ENCODE data around the gene UBE2L5.
"Not testable (repeated sequence)": the region's sequence is repeated elsewhere in the genome, so short reads cannot be mapped to it uniquely, and the experiment has no call there.

Gene UBE2L5

DNA sequence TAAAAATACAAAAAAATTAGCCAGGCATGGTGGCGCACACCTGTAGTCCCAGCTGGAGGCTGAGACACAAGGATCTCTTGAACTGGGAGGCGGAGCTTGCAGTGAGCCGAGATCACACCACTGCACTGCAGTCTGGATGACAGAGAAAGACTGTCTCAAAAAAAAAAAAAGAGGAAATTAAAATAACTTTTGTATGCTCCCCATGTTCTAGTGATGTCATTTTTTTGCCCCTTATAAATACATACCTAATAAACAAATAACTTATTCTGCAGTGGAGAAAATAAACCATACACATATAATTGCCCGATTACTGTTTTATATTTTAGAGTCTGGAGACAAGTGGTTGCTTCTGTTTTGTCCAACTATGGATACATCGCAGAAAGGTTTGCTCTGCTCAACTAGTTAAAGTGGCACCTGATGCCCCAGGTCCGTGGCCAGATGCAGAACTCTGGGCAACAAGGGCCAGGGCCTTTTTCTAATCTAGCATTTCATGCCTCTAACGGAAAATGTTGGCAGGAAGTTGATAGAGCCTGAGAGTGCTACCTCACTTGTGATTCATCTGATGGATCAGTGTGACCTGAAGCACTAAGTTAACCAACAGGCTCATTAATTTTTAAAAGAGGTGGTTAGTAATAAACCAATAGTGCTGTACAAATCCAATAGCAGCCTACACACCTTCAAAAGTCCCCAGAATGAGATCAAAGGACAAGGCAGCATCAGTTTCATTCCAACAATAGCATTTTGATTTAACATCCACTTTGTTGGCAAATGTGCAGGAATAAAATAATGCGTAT is 18.8 kb downstream of the UBE2L5 start:
- no peak for DNase-seq

DNA sequence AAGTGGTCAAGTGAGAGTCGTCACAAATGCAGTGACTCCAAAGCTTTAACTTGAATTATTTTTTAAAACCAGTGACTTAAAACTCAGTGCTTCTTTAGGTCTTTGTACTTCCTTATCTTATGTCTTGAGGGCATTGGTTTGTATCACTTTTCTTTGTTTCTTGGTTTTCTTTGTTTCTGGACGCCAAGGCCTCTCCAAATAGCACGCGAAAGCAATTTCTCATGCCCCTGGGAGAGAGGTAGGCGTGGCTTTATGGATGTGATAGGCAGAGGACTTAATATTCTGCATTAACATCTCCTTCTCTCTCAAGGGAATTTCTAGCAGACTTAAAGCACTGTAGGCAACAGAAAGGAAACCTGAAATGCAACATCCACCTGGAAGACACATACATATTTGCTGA is 20.6 kb downstream of the UBE2L5 start:
- no peak for DNase-seq

DNA sequence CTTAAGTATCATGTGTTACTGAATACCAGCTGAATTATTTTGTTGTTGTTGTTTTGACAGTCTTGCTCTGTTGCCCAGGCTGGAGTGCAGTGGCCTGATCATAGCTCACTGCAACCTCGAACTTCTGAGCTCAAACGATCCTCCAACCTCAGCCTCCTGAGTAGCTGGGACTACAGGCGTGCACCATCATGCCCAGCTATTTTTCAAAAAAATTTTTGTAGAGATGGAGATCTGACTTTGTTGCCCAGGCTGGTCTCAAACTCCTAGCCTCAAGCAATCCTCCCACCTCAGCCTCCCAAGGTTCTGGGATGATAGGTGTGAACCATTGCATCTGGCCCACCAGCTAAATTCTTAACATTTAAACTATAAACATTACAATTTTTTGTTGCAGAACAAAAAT is 21.2 kb downstream of the UBE2L5 start:
- DNase-seq = not testable (repeated sequence)

DNA sequence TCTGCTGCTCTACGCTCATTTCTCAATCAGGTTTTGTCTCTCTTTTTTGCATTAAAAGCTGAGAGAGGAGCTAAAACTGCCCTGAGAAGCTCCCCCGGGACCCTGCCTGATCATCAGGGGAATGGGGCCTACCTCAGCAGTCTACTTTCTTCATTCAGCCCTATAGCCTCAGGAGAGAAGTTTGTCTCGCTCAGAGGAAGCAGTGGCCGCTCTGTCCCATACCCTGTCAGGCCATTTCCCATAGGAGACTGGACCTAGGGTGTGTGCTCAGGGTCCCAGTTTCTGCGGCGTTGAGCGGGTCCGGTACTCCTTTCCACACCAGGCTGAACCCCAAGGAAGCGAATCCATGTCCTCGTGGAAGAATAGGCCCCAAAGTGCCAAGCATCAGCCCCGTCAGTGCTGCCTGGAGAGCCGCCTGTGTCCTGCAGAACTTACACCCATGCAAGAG is 21.7 kb downstream of the UBE2L5 start:
- no peak for DNase-seq

DNA sequence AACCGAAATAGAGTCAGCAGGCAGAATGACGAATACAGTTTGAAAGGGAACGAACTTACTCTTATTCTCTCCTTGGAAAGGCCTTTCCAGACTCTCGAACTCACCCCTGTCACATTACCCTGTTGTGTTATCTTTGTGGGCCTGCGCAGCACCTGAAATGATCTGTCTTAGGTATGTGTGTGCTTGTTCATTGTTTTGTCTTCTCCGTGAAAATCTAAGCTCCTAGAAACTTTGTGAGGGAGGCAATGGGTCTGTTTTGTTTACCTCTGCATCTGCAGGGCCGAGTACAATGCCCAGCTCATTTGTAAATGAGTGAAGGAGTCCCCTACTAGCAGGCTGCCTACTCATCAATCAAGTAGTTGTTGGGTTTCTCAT is 23.8 kb downstream of the UBE2L5 start:
- DNase-seq = no peak

DNA sequence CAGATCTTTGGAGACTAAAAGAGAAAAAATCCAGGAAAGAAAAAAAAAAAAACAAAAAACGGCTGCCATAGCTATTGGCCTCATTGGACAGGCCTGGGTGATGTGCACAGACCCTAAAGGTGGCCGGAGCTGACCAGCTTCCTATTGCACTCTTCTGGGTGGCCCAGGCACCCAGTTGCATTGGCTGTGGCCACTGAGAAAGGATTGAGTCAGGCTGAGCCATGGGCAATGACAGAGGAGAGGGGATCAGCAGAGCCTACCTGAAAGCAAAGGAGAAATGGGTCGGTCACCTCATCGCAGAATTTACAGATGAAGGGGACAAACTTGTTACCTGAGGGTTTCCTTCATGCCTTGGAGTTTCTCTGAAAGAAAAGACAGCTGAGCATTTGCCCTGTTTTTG is 26.1 kb downstream of the UBE2L5 start:
- no peak for DNase-seq

DNA sequence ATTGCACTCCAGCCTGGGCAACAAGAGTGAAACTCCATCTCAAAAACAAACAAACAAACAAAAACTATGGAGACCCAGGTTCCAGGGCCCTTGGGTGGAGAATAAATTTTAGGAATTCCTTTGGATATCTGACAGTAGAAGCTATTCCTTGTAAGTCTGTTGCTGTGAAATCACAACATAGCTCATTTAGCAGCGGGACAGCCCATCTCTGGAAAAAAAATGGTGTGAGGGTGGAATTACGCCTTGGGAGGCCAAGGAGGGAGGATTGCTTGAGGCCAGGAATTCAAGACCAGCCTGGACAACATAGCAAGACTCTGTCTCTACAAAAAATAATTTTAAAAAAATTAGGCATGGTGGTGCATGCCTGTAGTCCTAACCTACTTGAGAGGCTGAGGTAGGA is 27.8 kb downstream of the UBE2L5 start:
- DNase-seq = no peak

DNA sequence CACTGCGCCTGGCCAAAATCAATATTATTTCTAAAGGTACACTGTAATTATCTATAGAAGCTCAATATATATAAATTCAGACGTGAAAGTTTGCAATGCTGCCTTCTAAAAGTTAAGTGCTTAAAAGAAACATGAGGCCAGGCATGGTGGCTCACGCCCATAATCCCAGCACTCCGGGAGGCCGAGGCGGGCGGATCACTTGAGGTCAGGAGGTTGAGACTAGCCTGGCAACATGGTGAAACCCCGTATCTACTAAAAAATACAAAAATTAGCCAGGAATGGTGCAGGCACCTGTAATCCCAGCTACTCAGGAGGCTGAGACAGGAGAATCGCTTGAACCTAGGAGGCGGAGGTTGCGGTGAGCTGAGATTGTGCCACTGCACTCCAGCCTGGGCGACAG is 29.2 kb downstream of the UBE2L5 start:
- not testable (repeated sequence) for DNase-seq

DNA sequence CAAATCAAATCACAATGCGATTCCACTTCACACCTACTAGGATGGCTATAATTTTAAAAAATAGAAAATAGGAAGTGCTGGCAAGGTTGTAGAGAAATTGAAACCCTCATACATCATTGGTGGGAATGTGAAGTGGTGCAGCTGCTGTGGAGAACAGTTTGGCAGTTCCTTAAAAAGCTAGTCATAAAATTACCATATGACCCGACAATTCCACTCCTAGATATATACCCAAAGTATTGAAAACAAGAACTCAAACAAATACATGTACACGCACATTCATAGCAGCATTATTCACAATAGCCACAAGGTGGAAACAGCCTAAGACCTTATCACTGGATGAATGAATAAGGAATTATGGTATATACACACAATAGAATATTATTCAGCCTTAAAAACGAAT is 31.4 kb downstream of the UBE2L5 start:
- no peak for DNase-seq

DNA sequence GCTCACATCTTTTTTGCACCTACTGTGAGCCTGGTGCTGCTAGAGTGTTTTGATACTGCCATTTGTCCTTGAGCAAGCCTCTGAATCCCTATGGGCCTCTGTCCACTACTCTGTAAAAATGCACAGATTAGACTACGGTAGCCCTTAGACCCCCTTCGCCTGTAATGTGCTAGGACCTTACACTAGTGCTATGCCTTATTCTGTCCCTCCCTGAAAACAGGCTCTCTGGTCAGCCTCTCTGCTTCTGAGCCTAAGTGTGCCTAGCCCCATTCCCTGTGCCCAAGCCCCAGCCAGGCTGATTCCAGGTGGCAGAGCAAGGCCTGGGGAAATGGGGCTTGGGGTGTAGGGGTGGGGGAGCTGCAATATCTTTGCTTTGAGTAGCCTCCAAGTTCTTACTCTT is 32.7 kb downstream of the UBE2L5 start:
- no peak for DNase-seq

DNA sequence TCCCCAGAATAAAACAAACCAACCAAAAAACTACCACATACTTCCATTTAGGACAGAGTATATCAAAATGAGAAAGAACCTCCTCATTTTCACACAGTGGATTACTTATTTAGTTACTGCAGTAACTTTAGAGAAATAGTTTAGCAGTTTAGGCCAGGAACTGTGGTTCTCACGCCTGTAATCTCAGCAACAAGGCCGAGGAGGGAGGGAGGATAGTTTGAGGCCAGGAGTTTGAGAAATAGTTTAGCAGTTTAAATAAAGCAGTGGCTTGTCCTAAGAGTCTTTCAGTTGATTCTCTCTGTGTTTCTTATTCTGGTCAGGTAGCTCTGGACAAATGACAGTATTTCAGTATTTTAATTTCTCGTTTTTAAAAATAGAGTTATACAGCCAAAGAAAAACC is 34.0 kb downstream of the UBE2L5 start:
- no peak for DNase-seq

DNA sequence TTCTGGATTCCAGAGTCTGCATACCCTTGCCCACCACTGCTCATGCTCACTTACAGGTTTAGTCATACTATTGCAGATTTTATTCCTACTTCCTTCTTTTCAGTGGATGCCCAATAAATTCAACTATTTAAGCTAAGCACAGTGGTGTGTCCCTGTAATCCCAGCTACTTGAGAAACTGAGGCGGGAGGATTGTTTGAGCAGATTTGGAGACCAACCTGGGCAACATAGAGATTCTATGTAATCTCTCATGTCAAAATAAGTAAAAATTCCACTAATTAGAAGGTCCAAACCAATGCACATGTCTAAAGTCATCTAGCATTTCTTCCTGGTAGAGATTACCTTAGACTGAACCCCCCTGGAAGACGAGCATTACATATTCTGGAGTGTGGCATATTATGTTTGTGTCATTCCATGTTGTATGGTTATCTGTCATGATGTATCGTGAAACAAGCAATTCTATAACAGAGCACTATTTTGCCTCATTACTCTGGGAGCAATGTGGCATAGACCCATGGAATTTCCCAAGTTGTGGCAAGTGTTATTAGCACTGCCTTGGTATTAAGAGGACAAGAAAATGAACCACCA is 35.1 kb downstream of the UBE2L5 start:
- DNase-seq = no peak

DNA sequence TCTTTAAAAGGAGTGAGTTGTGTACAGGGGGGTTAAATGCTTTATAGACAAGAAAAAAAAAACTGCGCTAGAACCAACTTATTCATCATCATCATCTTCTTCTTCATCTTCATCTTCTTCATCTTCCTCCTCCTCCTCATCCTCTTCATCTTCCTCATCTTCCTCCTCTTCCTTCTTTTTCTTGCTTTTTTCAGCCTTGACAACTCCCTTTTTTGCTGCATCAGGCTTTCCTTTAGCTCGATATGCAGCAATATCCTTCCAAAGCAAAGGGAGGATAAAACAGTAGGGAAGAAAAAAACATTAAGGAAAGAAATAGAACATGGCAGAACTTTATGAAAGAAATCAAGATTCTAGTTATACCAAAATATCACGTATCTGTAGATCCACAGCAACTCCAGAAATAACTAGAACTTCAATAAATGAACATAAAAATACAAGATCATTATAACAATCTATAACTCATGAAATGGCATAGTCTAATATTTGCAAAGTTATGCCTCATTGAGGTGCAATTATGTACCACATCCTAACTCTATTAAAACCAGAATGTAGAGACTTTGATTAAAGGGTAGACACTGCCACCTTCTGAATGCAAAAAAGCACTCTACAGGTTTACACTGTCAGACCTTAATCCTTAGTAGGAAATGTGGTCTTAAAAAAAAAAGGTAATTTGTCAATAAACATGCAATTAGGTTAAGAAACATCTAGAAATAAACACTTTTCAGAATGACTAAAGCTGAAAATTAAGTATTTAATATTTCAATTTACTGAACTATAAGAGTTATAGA is 39.2 kb downstream of the UBE2L5 start:
- DNase-seq = not testable (repeated sequence)

DNA sequence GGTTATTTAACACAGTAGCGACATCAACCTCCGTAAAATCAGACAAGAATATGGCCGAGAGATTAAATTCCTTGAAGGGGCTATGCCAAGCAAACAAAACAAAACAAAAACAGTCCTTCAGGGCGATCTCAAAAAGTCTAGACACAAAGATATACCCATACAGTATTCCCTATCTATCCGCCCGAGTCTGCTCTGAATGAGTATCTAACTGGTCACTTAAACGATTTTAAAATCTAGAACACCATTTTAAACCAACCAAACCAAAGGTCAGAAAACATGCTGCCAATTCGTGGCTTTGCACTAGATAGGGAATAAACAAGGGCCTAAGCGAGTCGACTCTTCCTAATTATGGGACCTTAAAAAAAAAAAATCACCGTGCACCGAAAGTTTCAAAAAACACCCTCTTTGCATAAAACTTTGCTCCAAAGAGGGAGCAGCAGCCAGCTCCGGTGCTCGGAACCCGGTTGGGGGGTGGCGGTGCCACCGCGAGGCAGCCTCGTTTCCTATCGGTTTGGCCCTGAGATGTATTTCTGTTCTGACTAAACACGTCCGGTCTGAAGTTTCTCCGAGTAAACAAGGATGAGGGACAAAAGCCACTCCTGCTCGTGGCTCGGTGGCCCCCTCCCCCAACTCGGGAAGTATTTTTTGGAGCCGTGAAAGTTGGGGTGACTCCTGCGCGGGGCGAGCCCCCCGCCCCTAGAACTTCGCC is 41.6 kb downstream of the UBE2L5 start:
- peak; percentile 78 for DNase-seq

DNA sequence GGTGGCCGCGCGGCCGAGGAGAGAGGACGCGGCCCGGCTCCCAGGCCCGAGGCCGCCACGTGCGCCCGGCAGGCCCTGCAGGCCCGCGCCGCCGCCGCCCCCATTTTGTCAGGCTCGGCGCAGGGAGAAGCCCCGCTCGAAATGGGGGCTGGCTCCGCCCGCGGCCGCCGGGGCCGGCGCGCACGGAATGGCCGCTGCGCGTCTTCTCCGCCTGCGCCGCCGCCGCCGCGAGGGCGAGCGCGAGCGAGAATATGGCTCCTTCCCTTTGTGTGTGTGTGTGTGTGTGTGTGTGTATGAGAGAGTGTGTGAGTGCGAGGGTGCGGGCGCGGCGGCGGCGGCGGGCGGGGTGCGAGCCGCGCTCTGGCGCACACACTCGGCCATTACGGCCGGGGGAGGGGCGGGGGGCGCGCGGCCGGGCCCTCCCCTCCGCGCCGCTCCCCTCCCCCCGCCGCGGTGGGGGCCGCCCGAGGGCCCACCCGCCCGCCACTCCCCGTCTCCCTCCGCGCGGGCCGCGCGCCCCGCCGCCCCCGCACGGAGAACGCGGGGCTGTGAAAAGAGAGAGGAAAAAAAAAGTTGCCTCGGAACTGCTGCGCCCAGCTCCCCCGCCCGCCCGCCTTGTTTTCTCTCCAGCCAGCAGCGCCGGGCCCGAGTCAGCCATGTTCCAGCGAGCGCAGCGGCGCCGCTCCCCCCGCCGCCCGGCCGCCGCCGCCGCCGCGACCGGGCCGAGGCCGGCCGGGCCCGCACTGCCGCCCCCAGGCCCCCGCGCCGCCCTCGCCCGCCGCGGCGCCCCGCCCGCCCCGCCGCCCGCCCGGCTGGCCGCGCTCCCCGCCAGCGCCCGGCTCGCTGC is 42.4 kb downstream of the UBE2L5 start:
- peak; percentile 86 for DNase-seq

DNA sequence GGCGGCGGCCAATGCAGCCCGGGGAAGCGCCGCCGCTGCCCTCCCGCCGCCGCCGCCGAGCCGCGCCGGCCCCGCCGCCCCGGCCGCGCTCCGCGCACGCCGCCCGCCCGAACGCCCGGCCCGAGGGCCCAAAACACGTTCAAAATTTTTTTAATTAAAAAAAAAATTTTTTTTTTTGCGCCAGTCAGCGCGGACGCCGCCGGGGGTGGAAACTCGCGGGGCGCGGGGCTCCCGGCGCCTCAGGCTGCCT is 43.0 kb downstream of the UBE2L5 start:
- no peak for DNase-seq

DNA sequence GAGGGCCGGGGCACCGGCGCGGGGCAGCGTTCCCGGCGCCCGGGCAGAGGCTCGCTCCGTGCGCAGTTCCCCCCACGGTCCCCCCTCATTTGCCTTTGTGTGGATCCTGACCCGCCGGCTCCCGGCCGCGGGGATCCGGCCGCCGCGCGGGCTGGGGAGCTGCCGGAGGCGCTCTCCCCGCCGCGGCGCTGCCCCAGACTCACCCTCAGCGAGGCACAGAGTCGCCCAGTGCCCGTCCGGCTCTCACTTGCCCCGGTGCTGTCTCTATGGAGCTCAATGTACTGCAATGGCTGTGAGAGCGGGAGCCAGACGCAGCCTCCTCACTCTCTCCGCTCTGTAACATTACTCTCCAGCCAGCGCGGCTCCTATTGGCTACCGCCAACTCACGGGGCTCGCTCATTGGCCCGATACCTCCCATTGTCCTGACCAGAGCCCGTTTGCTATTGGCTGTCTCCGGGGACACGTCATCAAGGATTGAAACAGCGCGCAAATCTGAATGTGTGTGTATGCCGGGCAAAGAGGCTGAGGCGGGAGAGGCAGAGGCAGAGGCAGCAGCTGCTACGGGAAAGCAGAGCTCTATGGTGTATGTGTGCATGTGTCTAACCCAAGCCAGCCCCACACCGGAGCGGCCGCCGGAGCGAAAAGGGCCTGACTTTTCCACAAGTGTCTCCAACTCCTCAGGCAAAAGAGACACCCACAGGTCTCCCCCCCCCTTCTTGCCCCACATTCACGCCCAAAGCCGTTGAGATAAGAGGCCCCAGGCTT is 43.5 kb downstream of the UBE2L5 start, which contains the start of gene HMGB1:
Gene HMGB1, minus strand, starts transcription at position 344 of the 765 bp plus-strand sequence. CDS start 2,256 bp downstream, outside the sequence.
- peak; percentile 95 for DNase-seq

DNA sequence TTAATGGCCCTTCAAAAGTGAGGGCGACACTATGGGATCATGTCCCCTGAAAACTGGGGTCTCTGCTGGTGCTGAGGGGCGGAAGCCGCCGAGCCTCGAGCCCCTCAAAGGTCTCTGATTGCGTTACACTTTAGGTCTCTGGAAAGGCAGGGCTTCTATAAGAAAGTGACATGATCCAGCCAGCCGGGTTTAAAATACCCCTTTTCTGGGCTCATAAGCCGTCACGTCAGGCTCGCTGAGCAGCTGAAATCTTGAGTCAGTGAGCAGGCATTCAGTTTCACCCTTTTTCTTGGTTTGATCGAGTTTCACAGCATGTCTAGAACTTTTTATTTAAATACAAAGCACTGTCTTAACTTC is 44.0 kb downstream of the UBE2L5 start:
- DNase-seq = no peak

DNA sequence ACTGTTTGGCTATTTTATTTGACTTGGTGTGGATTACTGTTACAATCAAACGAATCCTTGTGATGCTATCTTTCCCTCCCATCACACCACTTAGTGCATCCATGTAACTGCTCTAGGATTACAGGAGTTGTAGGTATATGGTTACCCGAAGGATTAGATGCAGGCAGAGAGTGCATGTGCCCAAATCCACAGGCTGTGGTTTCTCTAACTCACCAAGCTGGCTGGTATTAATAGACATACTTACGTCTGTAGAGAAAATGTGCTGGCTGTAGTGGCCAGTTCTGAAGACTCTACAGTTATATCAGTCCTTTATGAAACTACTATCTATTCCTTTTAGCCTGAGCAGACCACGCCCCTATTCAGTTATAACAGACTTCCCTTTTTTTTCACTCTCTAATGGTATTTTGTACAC is 44.6 kb downstream of the UBE2L5 start:
- no peak for DNase-seq

DNA sequence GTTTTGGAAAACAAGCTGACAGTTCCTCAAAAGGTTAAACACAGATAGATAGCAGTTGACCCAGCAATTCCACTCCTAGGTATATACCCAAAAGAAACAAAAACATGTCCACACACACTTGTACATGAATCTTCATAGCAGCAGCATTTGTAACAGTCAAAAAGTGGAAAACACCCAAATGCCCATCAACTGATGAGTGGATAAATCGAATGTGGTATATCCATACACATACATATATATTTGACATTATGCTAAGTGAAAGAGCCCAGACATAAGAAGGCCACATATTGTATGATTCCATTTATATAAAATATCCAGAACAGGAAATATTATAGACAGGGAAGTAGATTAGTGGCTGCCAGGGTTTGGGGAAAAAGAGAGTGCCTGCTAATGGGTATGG is 51.4 kb downstream of the UBE2L5 start:
- no peak for DNase-seq

DNA sequence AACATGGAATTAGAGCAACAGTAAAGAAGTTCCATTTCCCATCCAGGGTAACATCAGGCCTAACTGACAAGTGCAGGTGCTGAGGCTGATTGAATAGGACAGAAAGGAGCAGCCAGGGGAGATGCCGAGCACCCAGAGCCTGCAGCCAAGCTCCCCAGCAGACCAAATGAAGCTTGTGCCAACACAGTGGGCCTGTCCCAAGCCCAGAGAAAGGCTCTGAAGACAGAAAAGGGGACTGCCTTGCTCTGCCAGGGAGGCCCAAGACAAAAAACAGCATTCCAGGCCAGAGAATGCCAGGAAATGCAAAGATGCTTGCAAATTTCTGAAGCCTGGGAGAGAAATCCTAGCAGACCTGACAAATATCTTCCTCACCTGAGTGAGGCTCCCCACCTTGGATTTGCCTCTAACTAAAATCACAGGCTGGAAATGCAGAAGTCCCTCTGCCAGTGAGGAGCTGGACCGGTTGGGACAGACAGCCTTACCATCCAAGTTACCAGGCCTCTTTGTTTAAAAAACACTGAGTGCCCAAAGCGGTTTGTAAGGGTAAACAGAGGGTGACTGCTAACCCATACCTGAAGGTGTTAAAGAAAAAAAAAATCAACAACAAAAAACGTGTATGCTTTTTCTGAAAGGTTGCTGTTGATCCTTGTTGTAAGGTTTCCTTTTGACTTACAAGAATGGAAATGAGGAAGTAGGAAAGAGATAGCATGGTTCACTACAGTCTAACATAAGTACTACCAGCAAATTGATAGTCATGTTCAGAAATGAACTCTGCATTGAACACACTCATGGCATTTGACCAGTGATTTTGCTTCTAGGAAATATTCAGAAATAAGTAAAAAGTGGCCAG is 55.3 kb downstream of the UBE2L5 start:
- DNase-seq = no peak

Measured in activated naive CD4-positive, alpha-beta T cell treated with anti-CD3 and anti-CD28 coated beads, Interleukin-2, amount 50 U/mL, for 16 hours (primary cell).